Activated gamma-delta T cell treated with anti-CD3 and anti-CD28 coated beads, Interleukin-2, amount 50 U/mL, for 16 hours (primary cell): ENCODE measurements around the gene ICAM5.
"Not testable (repeated sequence)": the region's sequence is repeated elsewhere in the genome, so short reads cannot be mapped to it uniquely, and the experiment has no call there.

Experiments
- DNase-seq: peaks from one replicate; pipeline ENCODE4 v3.0.0-alpha.2; 2020; ENCODE audit warnings: low read depth

The ICAM5 gene, protein sequence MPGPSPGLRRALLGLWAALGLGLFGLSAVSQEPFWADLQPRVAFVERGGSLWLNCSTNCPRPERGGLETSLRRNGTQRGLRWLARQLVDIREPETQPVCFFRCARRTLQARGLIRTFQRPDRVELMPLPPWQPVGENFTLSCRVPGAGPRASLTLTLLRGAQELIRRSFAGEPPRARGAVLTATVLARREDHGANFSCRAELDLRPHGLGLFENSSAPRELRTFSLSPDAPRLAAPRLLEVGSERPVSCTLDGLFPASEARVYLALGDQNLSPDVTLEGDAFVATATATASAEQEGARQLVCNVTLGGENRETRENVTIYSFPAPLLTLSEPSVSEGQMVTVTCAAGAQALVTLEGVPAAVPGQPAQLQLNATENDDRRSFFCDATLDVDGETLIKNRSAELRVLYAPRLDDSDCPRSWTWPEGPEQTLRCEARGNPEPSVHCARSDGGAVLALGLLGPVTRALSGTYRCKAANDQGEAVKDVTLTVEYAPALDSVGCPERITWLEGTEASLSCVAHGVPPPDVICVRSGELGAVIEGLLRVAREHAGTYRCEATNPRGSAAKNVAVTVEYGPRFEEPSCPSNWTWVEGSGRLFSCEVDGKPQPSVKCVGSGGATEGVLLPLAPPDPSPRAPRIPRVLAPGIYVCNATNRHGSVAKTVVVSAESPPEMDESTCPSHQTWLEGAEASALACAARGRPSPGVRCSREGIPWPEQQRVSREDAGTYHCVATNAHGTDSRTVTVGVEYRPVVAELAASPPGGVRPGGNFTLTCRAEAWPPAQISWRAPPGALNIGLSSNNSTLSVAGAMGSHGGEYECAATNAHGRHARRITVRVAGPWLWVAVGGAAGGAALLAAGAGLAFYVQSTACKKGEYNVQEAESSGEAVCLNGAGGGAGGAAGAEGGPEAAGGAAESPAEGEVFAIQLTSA

DNA sequence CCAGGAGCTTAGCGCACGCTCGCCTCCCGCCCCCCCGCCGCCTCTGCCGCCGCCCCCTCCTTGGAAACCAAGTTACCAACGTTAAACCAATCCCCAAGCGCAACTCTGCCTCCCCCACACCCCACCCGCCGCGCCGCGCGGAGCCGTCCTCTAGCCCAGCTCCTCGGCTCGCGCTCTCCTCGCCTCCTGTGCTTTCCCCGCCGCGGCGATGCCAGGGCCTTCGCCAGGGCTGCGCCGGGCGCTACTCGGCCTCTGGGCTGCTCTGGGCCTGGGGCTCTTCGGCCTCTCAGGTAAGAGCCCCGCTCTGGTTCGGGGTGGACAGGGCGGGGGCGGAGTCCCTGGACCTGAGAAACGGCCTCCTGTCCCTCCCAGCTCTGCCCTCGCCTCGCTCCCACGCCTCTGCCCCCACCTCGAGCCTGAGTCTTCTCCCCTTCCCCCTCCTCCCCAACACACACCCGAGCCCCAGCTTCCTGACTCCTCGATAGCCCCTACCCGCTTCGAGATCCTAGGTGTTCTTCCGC lies at the start of gene ICAM5:
ICAM5 (plus strand) TSS at position 117 of the 521 bp plus-strand sequence; CDS start at position 209, 92 bp downstream.
- DNase-seq, result no peak

GRCh38 chr19:10241826-10242449 lies 47.8 kb upstream of the ICAM5 start:
- not testable (repeated sequence) for DNase-seq

DNA sequence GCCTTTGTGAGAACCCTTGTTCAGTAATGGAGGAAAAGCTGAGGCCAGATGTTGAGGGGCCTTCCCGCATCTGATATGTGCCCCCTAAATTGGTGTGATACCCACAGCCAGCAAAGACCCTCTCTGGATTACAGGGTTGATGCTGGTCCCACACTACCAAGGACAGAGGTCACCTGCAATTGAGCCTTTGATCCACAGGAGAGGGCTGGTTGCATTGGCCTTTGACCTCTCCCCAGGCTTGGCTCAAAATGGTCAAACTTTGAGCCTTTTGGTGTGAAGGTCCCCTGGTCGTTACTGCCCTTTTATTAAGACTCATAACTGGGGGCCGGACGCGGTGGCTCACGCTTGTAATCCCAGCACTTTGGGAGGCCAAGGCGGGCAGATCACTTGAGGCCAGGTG lies 46.1 kb upstream of the ICAM5 start:
- DNase-seq, result no peak

GRCh38 chr19:10245189-10245939 lies 44.4 kb upstream of the ICAM5 start:
- no peak for DNase-seq

DNA sequence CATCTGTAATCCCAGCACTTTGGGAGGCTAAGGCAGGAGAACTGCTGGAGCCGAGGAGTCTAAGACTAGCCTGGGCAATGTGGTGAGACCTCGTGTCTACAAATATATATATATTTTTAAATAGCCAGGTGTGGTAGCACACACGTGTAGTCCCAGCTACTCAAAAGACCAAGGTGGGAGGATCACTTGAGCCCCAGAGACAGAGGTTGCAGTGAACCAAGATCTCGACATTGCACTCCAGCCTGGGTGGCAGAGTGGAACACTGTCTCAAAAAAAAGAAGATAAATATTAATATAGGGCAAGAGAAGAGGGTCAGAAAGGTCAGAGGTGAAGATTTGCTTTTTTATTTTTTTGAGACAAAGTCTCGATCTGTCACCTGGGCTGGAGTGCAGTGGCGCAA lies 43.2 kb upstream of the ICAM5 start:
- no peak for DNase-seq

- peak; percentile 94 for DNase-seq
These were observed 37.7 kb upstream of the ICAM5 start, which contains the start of gene MRPL4 for GRCh38 chr19:10251792-10252694. MRPL4 (plus strand) TSS chr19:10252214; CDS start chr19:10252254, 40 bp downstream.

DNA sequence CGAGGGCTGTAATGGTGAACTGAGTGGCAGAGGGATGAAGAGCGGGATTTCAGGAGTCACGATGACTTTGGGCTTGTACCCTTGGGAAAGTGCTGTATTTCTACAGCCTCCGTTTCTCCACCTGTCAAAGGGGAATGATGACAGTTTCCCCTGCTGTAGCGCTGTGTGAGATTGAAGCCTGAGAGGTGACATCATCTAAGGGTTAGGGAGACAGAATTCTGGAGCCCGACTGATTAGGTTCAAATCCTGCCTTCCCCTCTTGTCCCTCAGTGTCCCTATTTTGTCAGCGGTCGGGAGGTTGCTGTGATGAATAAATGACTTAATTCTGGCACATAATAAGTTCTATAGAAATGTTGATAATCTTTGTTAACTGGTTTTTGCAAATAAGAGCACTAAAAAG lies 37.0 kb upstream of the ICAM5 start:
- DNase-seq, result no peak

GRCh38 chr19:10254244-10254643 lies 35.5 kb upstream of the ICAM5 start:
- no peak for DNase-seq

- DNase-seq, result no peak
These were observed 34.4 kb upstream of the ICAM5 start for GRCh38 chr19:10255358-10255757.

DNA sequence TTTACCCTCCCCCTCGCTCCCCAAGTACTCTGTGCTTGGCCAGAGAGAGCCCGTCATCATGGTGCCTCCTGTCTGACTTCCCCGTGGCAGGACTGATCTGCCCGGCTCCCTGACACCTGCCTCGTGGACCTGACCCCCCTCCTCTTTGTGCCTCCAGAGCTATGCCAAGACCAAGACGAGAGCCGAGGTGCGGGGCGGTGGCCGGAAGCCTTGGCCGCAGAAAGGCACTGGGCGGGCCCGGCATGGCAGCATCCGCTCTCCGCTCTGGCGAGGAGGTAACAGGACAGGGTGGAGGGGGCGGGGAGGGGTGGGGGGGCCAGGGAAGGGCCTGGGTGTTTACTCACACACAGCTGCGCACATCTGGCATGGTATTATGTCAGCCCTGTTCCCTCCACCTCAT lies 33.2 kb upstream of the ICAM5 start:
- no peak for DNase-seq

GRCh38 chr19:10256970-10257615 lies 32.7 kb upstream of the ICAM5 start:
- DNase-seq, result no peak

GRCh38 chr19:10258080-10258710 lies 31.6 kb upstream of the ICAM5 start:
- no peak for DNase-seq

- DNase-seq, result peak; percentile 86
These were observed 30.4 kb upstream of the ICAM5 start for GRCh38 chr19:10259162-10259905.

- DNase-seq, result no peak
These were observed 29.6 kb upstream of the ICAM5 start for GRCh38 chr19:10260141-10260584.

DNA sequence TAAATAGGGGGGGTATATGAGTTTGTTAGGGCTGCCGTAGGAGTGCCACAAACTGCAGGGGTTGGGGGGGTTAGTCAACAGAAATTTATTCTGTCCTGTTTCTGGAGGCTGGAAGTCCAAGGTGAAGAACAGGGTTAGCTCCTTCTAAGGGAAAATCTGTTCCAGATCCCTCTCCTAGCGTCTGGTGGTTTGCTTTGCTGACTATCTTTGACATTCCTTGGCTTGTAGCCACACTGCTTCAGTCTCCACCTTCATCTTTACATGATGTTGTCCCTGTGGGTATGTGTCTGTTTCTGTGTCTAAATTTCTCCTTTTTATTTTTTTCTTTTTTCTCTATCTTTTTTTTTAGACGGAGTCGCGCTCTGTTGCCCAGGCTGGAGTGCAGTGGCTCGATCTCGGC lies 27.0 kb upstream of the ICAM5 start:
- no peak for DNase-seq

DNA sequence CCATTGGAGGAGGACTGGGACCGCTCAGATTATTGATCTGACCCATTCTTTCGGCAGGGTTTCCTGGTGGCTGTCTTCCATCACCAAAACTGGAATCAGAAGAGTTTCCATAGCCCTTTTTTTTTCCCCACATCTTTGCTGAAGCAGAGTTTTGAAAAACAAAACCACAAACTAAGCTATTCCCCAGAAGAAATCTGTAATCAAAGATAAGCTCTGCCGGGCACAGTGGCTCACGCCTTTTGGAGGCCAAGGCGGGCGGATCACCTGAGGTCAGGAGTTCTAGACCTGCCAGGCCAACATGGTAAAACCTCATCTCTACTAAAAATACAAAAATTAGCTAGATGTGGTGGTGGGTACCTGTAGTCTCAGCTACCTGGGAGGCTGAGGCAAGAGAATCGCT lies 23.0 kb upstream of the ICAM5 start:
- no peak for DNase-seq

- DNase-seq, result no peak
These were observed 21.7 kb upstream of the ICAM5 start for GRCh38 chr19:10268071-10268470.
